BJ (cell line): Measurements from ENCODE around the gene CARD14. TPM values are rescaled to one million over a fixed set of nuclear protein-coding genes. Genes with fewer than 3 reads are reported as not detected.

Experiments
- CTCF ChIA-PET: fragments of 350-600 bp; formaldehyde crosslinking; extraction: SDS; loops from one replicate; lab custom pipeline; 2021; ENCODE audit warnings: antibody characterized with exemption, inconsistent platforms; lab: Yijun Ruan, JAX
- POLR2A ChIA-PET: fragments of 300-600 bp; sonication (Branson Sonifier 250); formaldehyde crosslinking; extraction: SDS; loops from one replicate; lab custom pipeline; 2021; ENCODE audit warnings: antibody characterized with exemption; lab: Charles Lee
- DNase-seq: peaks from one replicate; pipeline ENCODE4 v3.0.0-alpha.2; 2011; ENCODE audit warnings: low read depth
- H3K27me3 ChIP-seq: 2 replicates; pipeline ENCODE4 v1.6.0; 2011; ENCODE audit warnings: low read length; ENCODE audit not compliant: control insufficient read depth, insufficient read depth
- H3K36me3 ChIP-seq: 2 replicates; pipeline ENCODE4 v1.5.1; 2011; ENCODE audit warnings: low read length; ENCODE audit not compliant: control insufficient read depth, insufficient read depth
- H3K4me3 ChIP-seq: 2 replicates; pipeline ENCODE4 v1.5.1; 2011; ENCODE audit warnings: low read depth, mild to moderate bottlenecking, control low read depth, low read length
- polyA plus RNA-seq: library from polyadenylated mRNA; depleted of rRNA; stranded (reverse); fragments of >200 nt; gene quantifications from 2 replicates; pipeline ENCODE4 v1.2.3, GENCODE V29; 2011
- TF ChIP-seq, protein P1 (sequence below): IDR thresholded peaks from 2 replicates; pipeline ENCODE4 v1.5.1; 2011; ENCODE audit warnings: low read depth, mild to moderate bottlenecking, control low read depth, inconsistent platforms, low read length, moderate library complexity; ENCODE audit not compliant: insufficient read depth

CARD14 gene
- polyA plus RNA-seq, 1 experiment = not detected

GRCh38 chr17:80244871-80245509 is 75.2 kb downstream of the CARD14 start:
- ChIA-PET POLR2A (no interaction called here), CTCF (interaction anchor here (0.9 to 1.2 kb wide), 2 partner anchors 13 to 17 kb away, joined by 3 read pairs; no protein-coding TSS in a partner anchor)
- no peak for DNase-seq

GRCh38 chr17:80245566-80246265 is 75.9 kb downstream of the CARD14 start:
- CTCF ChIA-PET = interaction anchor here (0.9 to 1.2 kb wide), 2 partner anchors 13 to 18 kb away, joined by 3 read pairs; no protein-coding TSS in a partner anchor

More at GRCh38 chr17:80244871-80245509, 75.2 kb downstream of the CARD14 start:
- H3K27me3 ChIP-seq = no peaks in the 10 kb centered on the region
- peaks cover 12% of the 10 kb centered on the region for H3K36me3 ChIP-seq
- no peak overlapping the region for H3K4me3 ChIP-seq
- TF ChIP-seq, protein P1, sequence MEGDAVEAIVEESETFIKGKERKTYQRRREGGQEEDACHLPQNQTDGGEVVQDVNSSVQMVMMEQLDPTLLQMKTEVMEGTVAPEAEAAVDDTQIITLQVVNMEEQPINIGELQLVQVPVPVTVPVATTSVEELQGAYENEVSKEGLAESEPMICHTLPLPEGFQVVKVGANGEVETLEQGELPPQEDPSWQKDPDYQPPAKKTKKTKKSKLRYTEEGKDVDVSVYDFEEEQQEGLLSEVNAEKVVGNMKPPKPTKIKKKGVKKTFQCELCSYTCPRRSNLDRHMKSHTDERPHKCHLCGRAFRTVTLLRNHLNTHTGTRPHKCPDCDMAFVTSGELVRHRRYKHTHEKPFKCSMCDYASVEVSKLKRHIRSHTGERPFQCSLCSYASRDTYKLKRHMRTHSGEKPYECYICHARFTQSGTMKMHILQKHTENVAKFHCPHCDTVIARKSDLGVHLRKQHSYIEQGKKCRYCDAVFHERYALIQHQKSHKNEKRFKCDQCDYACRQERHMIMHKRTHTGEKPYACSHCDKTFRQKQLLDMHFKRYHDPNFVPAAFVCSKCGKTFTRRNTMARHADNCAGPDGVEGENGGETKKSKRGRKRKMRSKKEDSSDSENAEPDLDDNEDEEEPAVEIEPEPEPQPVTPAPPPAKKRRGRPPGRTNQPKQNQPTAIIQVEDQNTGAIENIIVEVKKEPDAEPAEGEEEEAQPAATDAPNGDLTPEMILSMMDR = no peak

GRCh38 chr17:80246266-80246681 is 76.4 kb downstream of the CARD14 start:
- TF ChIP-seq, protein P1 = no peak
- POLR2A ChIA-PET = no interaction called here
- DNase-seq = no peak
- CTCF ChIA-PET = interaction anchor here (1.2 kb wide), 1 partner anchor 14 kb away, joined by 3 read pairs; no protein-coding TSS in a partner anchor
- H3K4me3 ChIP-seq = no peak overlapping the region
- no peaks in the 10 kb centered on the region for H3K27me3 ChIP-seq
- H3K36me3 ChIP-seq = peaks cover 13% of the 10 kb centered on the region

More at GRCh38 chr17:80245566-80246265, 75.9 kb downstream of the CARD14 start:
- Histone ChIP-seq H3K27me3 (no peaks in the 10 kb centered on the region), H3K36me3 (peaks cover 13% of the 10 kb centered on the region), H3K4me3 (no peak overlapping the region)
- POLR2A ChIA-PET = no interaction called here
- TF ChIP-seq, protein P1 = no peak
- no peak for DNase-seq

GRCh38 chr17:80246726-80247125 is 76.9 kb downstream of the CARD14 start:
- H3K36me3 ChIP-seq = peaks cover 13% of the 10 kb centered on the region
- H3K4me3 ChIP-seq = no peak overlapping the region
- H3K27me3 ChIP-seq = no peaks in the 10 kb centered on the region
- DNase-seq = no peak
- CTCF ChIA-PET = interaction anchor here (0.8 kb wide), 1 partner anchor 165 kb away, joined by 3 read pairs; no protein-coding TSS in a partner anchor
- TF ChIP-seq, protein P1 = no peak
- POLR2A ChIA-PET = no interaction called here

DNA sequence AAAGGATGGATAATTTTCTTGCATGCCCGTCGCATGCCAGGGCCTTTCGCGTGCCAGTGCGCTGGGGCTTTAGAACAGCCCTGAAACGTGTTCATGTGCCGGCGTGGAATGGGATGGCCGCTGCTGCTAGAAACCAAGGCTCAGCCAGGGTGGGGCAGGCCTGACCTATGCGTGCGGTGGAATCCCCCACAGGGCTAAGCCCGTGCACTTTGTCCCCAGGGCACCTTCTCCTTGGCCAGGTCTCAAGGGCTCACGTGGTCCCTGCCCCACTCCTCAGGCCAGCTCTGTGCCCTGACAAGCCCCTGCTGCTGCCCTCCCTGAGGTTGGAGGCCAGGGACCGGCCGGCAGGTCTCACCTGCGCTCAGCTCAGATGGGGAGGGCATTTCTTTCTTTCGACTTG is 77.7 kb downstream of the CARD14 start:
- TF ChIP-seq, protein P1 = no peak
- Histone ChIP-seq H3K4me3 (no peak overlapping the region), H3K36me3 (peaks cover 14% of the 10 kb centered on the region), H3K27me3 (no peaks in the 10 kb centered on the region)
- POLR2A ChIA-PET = no interaction called here
- DNase-seq = no peak
- CTCF ChIA-PET = interaction anchor here (0.8 kb wide), 1 partner anchor 165 kb away, joined by 3 read pairs; no protein-coding TSS in a partner anchor
